Lung microvascular endothelial cell (primary cell): ENCODE data around the gene CXXC4. TPM values are rescaled to one million over a fixed set of nuclear protein-coding genes. Genes with fewer than 3 reads are reported as not detected.

ENCODE experiments used
- DNase-seq, 2 donors: peaks; one replicate each; pipeline versions ENCODE4 v3.0.0 to v3.0.0-alpha.2; 2010; ENCODE audit warnings: low read depth in 2 of 2
- total RNA-seq: library from RNA; depleted of rRNA; stranded (reverse); fragments of >200 nt; gene quantifications from 2 replicates; pipeline ENCODE4 v1.2.1, GENCODE V29; 2014

The CXXC4 gene
- total RNA-seq, 1 donor from 2014 or later = not detected

DNA sequence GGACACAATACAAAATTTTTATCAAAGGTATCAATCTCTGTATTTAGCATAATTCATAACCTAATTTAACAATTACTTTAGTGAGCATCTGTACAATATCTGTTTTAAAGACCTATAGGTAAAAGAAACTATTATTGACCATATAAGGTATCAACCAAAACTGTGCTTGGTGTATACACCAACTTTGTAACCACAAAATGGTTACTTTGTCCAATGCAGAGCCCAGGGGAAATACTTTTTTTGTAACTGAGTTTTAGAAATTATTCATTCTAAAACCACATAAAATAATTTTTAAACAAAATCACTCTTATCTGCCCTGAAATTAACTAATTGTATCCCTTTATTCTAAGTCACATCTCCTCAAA lies 5.0 kb downstream of the CXXC4 start:
- DNase-seq = no peak

DNA sequence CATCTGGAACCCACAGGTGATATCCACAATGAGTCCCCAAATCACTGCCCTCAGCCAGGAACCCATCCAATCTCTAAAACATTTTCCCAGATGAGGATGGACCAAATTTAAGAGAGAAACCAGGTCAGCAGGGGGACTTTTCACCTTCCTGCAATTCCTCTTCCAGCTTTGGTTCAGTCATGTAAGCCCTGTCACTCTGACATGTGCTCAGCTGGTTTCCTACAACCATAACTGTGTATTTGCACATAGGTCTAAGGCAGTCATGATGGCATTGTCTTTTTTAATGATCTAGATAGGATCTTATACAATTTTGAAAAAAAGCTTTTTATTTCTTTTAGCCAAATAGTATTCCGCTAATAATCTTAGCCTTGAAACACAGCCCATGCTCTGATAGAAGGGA lies 6.5 kb downstream of the CXXC4 start:
- DNase-seq = no peak

DNA sequence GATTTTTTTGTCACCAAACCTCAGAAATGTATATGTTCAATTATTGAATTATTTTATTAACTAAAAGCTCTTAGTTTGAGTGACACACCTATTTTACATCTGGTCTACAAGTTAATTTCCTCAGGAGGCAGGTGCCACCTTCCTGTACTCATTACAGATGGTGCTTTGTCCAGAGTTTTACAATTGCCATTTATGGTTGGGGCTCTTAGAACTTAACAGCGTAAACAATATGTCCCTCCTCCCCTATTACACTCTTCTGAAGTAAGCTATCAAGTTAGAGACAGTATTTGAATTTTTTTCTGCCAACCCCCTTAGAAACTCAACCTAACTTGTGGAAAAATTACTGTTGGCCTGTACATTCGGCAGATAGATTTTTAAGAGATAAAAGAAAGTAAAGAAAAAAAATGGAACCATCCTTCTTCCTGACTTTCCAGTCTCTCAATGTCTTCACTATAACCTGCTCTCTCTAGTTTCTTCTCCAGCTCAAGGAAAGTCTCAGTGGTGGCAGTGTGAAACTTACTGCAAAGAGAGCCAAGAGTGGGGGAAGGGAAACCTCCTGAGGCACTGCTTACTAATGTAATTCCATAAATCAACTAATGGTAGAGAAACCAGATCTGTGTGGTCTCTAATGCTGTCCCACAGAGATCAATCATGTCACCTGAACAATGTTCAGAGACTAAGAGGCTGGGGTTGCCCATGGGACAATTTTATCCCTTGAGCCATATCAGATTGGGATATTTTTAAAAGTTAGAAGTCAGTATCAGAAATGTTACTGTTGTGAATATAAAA lies 7.8 kb downstream of the CXXC4 start:
- no peak for DNase-seq

DNA sequence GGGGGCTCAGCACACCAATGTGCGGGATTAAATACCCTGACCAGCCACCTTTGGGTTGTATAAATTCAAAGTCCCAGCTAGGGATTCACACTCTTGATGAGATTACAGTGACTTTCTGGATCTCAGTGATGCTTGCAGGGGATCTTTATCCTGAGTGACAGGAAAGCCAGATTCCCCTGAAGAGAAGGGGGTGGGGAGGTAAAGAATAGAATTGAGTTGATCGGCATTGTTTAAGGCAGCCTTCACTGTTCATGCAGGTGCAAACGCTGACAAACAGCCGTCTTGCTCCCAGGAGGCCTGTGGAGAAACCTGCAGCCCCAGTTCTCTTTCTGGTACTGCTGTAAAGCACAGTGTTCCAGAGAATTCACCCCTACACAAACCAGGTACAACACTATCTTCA lies 19.0 kb downstream of the CXXC4 start:
- DNase-seq = no peak

DNA sequence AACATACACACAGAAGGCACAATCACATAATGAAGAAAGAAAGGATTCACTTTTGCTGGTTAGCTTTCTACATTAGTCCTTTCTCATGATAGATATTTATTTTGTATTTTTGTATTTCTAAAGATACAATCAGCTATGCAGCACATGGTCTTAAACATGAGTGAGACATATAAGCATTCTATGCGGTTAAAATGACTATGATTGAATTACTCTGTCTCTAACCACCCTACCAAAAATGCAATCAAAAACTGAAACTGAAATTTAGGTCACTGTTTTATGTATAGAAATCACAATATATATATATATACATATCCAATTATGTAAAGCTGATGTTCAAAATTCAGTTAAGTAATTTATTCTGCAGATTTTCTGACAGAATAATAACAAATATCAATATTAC lies 21.9 kb downstream of the CXXC4 start:
- DNase-seq = no peak

DNA sequence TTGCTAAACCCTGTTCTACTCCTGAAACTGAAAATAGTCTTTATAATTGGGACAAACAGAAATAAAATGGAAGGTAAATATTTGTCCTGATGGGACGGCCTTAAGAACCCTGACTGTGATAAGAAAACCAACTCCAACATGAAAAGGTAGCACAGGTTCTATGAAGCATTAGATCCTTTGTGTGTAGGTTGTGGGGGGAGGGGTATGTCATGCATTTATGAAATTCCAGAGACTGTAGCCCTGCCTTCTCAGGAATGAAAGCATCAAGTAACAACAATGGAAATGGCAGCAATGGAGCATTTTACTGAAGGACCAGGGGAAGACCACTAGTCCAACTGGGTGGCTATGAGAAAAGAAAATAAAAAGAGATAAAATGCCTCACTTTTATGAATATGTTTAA lies 23.9 kb downstream of the CXXC4 start:
- DNase-seq = no peak

DNA sequence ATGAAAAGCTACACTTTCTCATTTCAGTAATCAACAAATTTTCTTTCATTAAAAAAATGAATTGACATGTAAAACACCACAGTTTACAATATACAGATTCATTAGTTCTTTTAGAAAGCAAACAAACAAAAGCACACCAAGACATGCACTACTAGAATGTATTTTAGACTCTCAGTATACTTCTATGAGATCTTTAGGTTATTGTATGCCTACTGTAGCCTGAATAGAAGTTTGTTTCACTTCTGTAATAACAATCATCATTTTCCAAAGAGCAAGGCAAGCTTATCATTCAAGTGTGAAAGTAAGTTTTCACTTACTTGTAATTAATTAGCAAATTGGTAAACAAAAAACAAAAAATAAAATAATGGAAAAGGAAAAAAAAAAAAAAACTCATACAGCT lies 24.9 kb downstream of the CXXC4 start:
- DNase-seq = no peak

DNA sequence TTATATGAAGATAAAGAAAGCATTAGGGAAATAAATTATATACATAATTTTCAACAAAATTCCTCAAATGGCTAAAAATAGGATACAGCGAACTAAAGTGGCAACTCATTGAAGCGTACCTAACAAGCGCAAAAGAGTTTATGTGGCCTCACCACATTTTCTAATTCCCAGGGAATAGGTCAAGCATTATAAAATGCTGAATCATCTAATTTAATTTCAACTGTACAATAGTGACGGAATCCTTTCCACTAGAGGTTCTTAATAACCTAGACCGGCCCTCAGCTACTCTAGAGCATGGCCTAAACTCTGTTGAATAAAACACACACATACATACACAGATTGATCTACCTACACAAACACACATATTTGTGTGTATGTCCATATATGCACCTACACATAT lies 29.1 kb downstream of the CXXC4 start:
- no peak for DNase-seq

DNA sequence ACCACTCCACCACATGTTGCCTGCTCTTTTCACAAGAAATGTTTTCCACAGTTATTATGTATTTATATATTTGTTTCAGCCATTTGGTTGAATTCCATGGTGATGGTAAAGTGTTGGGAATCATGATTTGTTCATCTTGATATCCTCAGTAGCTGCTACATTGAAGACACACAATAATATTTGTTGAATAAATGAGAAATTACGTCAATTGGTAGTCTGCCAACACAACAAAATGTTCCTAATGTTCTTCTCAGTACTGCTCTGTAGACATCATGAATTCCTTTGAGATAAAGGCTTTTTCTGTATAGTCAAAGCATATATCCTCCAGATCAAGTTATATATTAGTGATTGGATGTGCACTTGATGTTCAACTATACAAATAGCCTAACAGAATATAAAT lies 29.5 kb downstream of the CXXC4 start:
- no peak for DNase-seq

DNA sequence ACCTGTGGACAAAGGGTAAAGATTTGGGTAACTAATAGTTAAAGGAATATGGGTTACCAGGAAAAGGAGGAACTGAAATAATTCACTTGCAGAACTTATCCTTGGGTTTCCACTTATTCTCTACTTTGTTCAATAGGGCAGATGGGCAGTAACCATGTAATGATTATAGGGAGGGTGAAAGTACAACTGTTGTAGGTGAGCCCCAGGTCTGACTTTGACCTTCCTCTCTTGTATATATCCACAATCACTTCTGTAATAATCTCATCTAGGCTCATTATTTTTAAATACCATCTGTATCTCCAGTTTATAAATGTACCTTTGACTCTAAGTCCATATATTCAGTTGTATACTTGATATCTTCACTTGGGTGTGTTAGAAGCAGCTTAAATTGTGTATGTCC lies 32.1 kb downstream of the CXXC4 start:
- DNase-seq = no peak

DNA sequence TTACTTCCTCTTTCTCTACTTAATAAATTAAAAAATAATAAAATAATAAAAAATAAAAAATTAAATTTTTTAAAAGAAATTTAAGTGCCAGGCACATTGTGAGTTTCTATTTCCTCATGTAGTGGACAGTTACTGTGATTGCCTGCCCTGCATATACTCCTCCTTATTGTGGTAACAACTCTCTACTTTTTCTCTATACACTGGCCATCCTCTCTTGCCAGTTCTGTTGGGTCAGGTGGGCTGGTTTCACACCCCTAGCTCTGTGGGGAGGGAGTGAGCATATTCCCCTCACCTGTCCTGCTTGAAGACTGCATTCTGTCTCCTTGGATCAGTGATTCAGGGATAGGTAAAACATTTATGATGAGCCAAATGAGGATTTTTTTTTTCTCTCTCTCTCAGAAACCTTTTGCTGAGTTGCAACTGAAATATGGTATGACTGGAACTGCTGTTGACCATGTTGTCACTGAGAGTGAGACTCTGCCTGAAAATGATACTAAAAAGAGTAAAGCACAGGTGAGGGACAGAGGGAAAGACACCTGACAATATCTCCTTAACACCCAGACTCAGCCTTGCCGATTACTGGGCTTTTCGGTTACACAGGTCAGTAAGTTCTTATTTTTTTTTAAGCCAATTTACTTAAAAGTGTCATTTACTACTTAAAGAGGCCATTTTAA lies 37.2 kb downstream of the CXXC4 start:
- no peak for DNase-seq

DNA sequence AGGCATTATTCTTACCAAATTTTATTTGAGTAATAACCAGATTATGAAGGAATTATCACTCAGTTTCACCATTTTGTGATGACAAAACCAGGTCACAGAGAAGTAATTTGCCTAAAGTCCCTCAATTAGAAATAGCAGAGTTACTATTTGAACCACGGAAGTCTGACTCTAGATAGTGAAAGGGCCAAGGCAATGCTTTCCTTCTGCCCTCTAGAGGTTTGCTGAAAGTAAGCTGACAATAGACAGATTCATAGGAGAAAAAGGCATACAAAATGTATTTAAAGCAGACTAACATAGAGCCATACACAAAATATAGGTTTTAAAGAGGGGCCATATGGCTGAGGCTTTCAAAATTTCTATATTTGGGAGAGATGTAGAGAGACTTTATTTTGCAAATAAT lies 43.1 kb downstream of the CXXC4 start:
- DNase-seq = no peak

DNA sequence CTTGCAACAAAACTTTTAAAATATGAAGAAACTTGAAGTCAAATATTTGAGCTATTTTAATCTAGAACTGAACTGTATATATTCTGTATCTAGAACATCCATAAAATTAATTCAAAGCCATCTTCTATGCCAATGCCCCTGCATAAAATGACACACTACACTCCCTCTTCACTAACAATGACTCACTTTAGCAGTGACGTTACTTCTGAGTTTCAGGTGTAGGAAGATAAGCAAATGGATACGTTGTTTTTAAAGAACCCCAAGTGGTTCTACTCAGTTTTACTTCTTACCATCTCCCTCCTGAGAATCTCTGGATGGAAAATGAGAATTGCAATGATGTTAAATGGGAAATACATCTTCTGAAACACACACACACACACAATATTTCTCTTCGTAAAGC lies 45.2 kb downstream of the CXXC4 start:
- DNase-seq = no peak

DNA sequence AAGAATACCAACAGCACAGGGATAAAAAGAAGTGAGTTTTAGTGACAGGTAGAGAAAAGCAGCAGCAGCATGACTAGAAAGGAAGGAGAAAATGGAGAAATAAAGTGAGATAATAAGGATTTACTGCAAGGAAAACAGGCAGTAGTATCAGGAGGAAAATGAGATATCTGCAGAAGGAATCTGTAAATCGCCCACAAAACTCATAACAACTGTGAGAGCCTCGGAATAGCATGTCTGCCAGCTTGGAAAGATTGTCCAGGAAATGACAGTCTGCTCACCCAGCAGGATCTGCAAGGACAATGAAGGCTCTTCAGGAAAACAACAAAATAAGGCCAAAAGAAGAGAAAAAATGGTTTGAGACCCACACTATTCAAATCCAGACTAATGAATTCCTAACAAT lies 47.4 kb downstream of the CXXC4 start:
- no peak for DNase-seq

DNA sequence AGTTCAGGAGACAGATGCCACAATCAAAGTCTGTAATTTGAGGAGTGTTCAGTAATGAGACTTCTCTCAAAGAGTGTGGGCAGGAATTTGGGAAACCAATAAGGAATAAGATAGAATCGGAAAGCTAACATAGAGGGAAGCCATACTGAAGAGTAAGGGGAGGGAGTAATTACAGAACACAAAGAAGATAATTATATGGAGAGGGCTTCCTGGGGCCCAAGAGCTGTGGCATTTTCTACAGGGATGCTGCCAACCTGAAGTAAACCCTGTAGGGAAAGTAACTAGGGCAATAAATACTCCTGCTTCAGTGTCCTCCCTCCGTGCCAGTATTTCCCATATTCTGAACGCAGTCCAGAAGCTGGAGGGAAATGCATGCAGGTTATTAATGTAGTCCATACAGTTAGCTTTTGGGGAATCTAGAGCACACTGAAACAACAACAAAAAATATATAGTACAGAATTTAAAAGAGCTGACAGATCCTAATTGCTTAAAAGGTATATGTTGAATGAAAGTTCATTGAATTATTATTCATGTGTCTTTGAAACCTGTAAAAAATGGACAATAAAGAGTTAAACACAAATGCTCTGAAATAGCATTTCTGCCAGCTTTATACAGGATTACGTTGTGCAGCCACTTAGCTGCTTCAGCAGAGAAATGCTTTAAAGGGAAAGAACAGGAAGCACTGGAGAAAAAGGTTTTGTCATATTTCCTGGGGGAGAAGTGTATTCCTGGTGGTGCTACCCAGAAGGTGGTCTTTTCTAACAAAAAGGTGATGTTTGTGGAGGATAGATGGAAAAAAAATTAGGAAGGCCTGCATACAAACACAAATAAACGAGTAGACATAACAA lies 48.0 kb downstream of the CXXC4 start:
- DNase-seq = no peak

DNA sequence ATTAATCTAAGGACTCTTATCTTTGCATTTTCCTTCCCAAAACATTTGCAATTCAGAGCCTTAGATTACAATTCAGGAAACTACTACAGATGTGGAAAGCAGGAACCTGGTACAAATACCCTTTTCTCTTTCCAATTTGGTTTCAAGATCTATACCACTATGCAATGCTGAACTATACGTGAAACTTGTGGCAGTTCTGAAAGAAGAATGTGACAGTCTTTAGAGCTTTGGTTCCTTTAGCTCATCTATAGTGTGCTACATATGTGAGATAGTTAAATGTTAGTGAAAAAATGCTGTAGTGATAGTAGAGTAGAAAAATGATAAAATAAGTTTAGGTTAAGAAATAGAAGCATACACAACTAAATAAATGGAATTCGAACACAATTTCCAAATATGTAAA lies 50.0 kb downstream of the CXXC4 start:
- DNase-seq = no peak

DNA sequence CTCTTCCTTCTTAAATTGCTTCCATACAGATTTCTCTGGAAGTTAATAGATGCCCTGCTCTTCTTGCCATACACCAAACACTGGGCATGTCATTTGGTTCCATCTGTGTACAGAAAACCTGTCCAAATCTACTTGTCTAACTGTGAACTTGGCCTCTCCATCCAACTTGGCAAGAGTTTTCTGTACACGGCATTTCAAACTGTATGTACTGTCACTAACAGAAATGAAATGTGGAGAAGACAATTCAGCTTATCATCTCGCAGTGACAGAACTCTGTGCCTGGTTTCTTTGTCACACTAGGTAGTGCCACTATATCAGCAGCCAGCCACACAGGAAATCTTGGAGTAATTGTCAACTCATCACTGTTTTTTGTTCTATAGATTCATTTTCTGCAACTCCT lies 58.2 kb downstream of the CXXC4 start:
- no peak for DNase-seq

DNA sequence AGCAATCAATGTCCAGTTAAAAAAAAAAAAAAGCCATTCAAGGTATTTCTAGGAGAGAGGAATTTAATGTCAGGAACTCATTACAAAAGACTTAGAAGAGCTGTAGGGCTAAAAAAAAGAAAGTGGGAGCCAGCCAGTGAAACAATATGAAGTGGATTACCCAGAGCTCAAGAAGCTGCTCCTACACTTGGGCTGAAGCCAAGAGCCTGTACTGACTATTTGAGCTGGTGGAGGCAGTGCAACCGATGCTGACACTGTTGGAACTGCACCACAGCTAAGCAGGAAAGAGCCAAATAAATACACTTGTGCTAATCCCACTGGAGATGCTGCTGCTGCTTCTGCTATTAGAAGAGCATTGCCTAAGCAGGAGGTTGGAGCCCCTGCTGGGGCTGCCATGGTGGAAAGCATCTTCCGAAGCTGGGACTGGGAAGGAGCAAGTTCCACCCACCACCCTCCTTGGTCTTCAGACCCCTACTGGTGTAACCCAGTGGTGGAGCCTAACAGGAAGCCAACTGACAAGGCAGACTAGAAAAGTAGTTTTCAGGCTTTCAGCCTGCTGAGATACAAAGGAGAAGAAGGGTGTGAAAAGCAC lies 65.4 kb downstream of the CXXC4 start:
- DNase-seq = no peak

DNA sequence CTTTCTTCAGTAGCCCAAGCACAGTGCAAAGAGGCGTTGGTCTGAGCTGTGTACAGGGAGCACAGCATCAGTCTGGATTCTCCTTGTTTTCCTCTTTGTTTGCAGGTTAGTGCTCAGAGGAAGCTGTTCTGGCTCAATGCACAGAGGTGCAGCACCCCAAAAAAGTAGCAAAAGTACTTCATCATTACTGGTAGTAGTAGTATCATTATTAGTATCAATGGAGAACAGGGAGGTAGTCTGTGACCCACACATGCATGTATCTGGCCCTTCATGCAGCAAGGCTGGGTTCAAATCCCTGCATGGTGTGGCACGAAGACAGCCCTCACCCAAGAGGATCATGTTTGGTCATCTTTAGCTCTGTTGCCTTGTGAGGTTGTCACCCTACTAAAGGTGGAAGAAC lies 68.7 kb downstream of the CXXC4 start:
- no peak for DNase-seq

DNA sequence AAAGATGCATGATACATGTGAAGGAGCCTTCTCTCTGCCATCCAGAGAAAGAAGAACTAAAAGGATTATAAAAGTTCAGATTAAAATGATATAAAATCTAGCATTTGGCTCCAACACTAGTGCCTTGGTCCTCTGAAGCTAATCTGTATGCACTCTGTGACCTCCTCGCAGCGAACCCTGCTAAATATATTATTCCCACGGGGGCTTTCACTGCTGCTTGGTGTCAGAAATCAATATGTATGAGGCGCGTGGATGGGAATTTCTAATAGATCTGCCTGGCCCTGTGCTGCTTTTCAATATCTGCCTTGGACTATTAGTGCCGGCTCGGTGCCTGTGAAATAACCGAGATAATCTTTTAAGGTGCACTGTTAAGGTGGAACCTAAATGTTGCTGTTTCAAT lies 69.7 kb downstream of the CXXC4 start:
- DNase-seq = no peak

DNA sequence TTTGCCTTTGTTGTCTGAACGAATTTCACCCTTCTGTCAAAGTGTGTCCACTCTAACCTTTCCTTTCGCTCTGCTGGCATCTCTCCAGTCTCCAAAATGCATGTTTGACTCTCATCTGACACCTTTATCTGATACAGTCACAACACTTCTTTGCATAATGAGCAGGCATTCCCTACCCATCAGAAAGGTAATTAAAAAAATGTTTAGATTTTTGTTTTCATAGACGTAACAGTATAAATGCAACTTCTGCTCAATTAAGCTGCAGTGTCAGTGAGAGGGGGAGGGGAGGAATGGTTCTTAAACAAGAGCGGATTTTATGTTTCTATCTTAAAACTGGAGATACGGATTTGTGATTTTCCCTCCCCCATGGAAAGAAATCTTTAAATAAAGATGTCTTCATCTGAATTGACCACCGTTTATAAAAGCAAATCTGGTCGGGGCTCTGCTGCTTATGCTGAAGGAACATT lies 70.2 kb downstream of the CXXC4 start:
- DNase-seq = no peak

DNA sequence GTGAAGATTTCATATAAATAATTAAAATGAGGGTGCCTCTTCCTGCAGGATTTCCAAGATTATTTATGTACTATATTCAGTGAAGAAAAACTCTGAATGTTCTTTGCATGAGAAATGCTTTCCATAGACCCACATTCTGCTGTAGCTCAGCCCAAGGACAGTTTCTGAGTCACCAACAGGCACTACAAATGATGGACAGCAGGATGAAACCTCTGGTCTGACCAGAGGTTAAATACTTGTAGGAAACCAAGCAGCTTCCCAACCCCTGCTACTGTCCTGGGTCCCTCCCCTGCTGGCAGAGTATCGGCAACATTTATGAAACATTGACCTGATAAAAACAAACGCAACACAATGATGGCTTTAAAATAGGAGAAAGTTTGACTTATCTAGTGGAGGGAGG lies 73.1 kb downstream of the CXXC4 start:
- no peak for DNase-seq
